Measurements from ENCODE around the gene PLD2.
A peak's percentile ranks its signal among the peaks of the same experiment; 100 is the strongest.
"Not testable (repeated sequence)": the region's sequence is repeated elsewhere in the genome, so short reads cannot be mapped to it uniquely, and the experiment has no call there.

PLD2 gene

DNA sequence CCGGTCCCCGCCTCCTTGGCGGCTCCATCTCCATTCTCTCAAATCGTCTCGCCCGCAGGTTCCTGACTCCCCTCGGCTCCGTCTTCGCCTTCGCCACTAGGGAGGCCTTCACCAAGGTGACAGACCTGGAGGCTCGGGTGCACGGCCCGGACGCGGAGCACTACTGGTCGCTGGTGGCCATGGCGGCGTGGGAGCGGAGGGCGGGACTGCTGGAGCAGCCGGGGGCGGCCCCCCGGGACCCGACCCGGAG, 17.3 kb upstream of the PLD2 start:
- DNase-seq (ENCODE audit: low read depth, low spot score) = no peak

DNA sequence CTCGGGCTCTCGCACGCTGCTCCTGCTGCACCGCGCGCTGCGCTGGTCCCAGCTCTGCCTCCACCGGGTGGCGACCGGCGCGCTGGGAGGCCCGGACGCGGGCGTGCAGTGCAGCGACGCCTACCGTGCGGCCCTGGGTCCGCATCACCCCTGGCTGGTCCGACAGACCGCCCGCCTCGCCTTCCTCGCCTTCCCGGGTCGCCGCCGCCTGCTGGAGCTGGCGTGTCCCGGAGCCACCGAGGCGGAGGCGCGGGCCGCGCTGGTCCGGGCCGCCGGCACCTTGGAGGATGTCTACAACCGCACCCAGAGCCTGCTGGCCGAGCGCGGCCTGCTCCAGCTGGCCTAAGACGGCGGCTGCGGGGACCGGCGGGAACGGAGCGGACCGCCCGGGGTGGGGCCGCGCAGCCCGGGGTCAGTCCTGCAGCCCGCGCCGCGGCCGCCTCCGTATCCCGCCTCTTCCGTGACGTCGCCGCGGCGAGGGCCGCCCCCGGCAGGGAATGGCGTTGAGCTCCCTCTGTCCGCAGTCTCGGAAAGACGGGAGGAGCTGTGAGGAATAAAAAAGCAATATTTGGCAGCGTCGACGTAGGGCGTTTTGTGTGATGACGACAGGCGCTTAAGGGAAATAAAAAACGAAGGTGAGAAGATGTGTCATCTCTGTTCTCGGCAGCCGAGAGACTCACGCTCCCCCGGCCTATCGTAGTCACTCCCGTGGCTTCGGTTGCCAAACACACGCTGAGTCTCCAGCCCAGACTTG, 16.8 kb upstream of the PLD2 start:
- peak; percentile 94 for DNase-seq (ENCODE audit: low read depth, low spot score)

DNA sequence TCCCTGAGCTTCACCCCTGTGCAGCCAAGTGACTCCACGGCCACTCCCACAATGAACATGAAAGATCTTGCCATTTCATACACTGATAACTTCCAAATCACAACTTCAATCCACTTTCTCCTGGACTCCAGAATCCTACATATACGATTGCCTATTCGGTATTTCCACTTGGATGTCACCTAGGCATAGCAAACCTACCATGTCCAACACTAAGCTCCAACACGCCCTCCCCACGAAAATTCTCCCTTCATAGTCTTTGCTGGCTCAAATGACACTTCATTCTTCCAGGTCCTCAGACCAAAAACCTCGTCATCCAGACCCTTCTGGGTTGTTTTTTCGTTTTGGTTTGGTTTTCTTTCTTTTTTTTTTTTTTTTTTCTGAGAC, 16.3 kb upstream of the PLD2 start:
- no peak for DNase-seq (ENCODE audit: low read depth, low spot score)

DNA sequence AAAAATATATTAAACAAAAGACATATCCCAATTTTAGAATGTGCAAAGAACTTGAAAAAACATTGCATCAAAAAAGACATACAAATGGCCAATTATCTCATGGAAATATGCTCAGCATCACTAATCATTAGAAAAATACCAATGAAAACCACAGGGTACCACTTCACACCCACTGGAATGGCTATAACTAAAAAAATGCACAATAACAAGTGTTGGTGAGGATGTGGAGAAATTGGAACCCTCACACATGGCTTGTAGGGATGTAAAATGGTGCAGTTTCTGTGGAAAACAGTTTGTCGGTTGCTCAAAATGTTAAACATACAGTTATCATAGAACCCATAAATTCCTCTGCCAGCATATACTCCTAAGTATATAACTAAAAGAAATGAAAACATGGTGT, 11.8 kb upstream of the PLD2 start:
- no peak for DNase-seq (ENCODE audit: low read depth, low spot score)

DNA sequence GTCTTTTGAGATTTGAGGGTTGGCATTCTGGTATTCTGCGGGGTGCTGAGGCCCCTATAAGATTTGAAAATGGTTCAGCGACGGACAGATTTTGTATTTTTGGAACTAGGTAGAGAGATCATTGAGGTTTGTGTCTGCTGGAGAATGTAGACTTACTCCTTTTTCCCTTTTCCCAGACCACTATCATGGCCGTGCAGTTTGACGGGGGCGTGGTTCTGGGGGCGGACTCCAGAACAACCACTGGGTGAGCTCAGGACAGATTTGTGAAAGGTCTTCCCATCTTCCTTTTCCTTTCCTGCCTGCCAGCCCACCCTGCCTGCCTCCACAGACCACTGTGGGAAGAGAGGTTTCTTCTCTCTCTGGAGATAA, 10.4 kb upstream of the PLD2 start:
- peak; percentile 62 for DNase-seq (ENCODE audit: low read depth, low spot score)

DNA sequence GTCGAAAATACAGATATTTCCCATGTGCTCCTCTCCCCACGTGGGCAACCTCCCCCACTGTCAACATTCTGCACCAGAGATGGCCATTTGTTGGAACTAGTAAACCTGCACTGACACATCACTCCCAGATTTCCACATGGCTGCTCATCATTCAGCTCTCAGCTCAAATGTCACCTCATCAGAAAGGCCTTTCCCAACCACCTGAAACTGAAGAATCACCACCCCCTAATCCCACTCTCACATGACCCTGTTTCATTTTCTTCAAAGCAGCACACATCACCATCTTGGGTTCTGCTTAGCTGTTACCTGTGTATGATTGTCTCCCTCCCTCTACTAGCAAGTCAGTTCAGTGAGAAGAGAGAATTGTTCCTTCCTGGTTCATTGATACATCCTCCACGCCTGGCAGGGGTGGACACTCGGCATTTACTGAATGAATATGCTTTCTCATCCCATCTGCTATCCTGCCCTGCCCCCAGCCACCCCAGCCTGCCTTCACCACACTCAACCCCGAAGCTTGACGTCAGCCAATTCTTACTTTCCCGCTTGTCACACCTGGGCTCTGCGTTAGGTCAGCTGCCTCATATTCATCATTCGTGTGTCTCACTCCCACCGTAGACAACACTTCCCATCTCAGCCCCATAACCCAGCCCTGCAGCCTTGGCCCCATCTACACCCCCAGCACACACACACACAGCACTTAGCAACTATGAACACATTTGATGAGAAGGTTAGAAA, 6.3 kb upstream of the PLD2 start:
- DNase-seq (ENCODE audit: low read depth, low spot score) = no peak

DNA sequence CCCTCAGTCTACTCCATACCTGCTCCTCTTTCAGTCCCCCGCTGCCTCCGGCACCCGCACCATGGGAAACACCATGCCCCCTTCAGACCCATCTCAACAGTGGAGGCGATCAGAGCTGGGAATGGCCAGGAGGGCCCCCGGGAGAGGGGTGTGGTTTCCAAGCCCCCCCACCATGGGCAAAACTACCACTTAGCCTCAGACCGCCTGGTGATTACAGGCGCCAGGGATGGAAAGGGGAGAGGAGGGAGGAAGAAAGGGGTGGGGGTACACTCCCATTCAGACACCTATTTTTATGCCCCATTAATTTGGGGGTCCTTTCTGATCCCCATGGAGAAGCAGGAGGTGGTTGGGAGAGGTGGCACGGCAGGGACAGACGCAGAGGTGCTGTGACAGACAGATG, 4.7 kb upstream of the PLD2 start, which contains the start of gene C17orf114:
Gene C17orf114, minus strand, starts transcription at position 101 of the 400 bp plus-strand sequence.
- no peak for DNase-seq (ENCODE audit: low read depth, low spot score)

DNA sequence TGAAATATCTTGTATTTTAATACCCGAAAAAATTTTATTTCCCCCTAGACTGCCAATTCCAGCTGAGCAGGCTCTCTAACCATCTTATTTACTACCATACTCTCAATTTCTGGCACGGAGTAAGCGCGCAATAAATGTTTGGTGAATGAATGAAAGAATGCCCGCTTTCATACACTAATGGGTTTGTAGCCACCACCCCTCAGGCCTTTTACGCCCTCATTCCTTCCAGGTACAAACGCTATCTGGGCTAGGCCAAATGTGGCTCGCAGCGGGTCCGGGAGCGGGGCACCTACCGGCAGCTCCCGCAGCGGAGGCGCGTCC, 536 bp upstream of the PLD2 start:
- DNase-seq (ENCODE audit: low read depth, low spot score) = no peak

DNA sequence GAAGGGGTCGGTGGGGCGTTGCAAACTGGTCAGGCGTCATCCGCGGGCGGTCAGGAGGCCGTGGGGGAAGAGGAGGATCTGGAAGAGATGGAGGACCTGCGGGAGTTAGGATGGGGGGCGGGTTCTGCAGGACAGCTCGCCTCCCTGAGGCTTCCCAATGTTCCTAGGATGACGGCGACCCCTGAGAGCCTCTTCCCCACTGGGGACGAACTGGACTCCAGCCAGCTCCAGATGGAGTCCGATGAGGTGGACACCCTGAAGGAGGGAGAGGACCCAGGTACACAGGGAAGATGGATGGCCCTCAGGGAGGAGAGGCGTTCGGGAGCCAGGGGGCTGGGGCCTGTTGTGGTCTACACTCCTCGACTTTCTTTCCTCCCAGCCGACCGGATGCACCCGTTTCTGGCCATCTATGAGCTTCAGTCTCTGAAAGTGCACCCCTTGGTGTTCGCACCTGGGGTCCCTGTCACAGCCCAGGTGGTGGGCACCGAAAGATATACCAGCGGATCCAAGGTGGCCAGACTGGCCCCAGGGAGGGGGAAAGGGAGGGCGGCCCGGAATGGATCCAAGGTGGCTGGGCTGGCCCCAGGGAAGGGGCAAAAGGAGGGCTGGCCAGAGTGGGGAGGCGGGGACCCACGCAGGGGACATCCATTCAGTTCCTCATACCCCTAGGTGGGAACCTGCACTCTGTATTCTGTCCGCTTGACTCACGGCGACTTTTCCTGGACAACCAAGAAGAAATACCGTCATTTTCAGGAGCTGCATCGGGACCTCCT, 839 bp downstream of the PLD2 start:
- DNase-seq (ENCODE audit: low read depth, low spot score) = peak; percentile 26

DNA sequence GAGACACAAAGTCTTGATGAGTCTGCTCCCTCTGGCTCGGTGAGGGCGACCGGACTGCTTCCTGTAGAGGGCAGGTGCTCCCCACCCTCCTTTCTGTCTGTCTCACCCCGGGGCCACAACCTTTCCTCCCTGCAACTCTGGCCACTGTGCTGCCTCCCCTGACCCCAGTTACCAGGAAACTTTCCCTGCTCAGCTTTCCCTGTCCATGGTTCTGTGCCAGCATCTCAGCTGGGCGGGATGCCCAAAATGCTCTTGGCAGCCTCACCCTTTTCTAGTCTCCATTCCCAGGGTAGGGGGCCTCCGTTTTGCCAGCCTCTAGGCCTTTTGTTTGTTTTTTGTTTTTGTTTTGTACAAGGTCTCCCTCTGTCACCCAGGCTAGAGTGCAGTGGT, 1.4 kb downstream of the PLD2 start:
- DNase-seq (ENCODE audit: low read depth, low spot score) = peak; percentile 79

DNA sequence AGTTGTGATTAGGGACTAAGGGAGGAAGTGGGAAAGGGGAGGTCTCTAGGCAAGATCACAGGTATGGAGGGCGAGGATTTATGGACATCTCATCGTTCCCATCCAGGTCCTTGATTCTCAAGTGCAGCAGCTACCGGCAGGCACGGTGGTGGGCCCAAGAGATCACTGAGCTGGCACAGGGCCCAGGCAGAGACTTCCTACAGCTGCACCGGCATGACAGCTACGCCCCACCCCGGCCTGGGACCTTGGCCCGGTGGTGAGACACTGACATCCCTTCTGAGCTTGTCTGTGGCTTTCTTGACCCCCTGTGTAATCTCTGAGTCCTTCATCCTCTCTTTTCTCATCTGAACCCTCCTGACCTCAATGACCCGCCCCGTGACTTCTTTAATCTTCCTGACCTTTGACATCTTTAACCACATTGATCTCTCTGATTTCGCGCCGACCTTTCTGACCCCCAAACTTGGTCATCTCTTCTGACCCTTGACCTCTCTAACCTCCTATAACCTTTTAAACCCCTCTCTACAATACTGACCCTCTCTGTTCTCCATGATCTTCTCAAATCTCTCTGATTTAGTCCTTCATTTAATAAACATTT, 3.8 kb downstream of the PLD2 start:
- no peak for DNase-seq (ENCODE audit: low read depth, low spot score)

DNA sequence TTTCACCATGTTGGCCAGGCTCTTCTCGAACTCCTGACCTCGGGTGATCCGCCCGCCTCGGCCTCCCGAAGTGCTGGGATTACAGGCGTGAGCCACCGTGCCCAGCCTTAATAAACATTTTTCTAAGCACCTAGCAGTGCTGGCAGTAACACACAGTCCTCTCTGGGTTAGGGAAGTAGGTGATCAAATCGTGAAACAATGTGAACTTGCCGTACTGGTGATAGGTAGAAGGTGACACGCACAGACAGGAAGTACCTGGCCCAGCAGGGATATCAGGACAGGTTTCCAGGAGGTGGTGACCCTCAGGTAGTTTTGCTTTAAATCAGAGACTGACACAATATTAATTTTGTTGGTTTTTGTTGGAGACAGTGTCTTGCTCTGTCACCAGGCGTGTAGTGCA, 4.5 kb downstream of the PLD2 start:
- no peak for DNase-seq (ENCODE audit: low read depth, low spot score)

DNA sequence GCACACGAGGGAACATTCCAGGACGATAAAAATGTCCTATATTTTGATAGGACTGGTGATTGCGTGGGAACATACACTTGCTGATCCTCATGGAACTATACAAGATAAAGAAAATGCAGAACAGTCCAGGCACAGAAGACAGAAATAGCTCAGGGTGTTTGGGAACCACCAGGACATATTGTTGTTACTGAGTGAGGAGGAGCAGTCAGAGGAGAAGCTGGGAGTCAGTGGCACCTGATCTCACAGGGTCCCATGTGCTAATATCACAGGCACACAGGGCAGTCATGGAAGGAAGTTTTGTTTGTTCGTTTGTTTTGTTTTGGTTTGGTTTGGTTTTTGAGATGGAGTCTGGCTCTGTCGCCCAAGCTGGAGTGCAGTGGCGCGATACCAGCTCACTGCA, 5.7 kb downstream of the PLD2 start:
- no peak for DNase-seq (ENCODE audit: low read depth, low spot score)

DNA sequence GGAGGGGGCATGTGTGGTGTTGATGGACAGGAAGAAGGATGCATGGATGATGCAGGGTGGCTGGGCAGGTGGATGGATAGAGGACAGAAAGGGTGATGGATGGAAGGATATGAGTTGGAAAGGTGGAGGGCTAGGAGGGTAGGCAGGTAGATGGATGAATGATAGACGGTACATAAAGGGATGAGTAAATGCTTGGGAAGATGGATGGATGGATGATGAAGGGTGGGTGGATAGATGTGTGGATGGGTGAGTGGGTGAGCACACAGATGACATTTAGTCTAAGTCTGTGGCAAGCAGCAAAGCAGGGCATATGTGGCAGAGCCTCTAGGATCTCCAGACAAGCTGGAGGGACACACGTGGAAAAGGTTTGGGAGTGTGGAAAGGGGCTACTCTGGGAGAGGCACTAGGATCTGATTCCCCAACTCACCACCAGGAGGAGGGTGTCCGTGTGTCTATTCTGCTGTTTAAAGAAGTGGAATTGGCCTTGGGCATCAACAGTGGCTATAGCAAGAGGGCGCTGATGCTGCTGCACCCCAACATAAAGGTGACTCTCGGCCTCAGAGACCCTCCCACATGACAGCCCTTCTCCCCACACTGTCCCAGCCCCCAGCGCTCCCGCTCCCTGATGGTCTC, 8.2 kb downstream of the PLD2 start:
- DNase-seq (ENCODE audit: low read depth, low spot score) = no peak

DNA sequence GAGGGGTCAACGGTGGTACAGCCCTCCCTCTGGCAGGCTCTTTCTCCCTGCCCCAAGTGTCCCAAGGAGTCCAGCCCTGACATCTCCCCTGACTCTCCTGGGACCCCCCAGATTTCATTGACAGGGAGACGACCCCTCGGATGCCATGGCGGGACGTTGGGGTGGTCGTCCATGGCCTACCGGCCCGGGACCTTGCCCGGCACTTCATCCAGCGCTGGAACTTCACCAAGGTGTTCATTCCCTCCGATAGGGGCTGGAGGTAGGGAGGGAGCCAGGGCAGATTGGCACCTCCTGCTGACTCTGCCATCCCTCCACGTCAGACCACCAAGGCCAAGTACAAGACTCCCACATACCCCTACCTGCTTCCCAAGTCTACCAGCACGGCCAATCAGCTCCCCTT, 9.9 kb downstream of the PLD2 start:
- DNase-seq (ENCODE audit: low read depth, low spot score) = no peak

DNA sequence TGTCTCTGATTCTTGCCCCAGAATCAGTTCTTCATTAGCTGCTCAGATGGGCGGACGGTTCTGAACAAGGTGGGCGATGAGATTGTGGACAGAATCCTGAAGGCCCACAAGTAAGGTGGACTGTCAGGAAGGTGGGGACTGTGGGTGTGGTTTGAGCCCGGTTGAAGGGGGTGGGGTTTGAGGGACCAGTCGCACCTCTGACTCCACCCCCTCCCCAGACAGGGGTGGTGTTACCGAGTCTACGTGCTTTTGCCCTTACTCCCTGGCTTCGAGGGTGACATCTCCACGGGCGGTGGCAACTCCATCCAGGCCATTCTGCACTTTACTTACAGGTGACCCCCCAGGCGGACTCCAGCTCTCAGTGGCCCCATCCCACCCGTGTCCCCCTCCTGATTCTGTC, 11.3 kb downstream of the PLD2 start:
- no peak for DNase-seq (ENCODE audit: low read depth, low spot score)

DNA sequence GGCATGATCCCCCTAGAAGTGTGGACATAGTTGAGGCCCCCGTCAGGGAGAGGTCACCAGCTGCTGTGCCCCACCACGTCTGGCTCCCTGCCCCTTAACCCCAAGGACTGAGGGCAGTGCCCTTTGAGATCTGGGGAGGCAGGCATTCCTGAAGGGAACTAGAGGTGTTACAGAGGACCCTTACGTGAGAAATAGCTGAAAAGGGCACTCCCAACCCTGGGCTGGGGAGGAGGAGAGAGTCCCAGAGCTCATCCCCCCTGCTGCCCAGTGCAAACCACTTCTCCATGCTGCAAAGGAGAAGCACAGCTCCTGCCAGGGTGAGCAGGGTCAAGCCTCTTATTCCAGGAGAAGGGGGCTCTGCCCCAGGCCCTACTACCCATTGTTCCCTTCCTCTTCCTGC, 15.9 kb downstream of the PLD2 start:
- no peak for DNase-seq (ENCODE audit: low read depth, low spot score)

DNA sequence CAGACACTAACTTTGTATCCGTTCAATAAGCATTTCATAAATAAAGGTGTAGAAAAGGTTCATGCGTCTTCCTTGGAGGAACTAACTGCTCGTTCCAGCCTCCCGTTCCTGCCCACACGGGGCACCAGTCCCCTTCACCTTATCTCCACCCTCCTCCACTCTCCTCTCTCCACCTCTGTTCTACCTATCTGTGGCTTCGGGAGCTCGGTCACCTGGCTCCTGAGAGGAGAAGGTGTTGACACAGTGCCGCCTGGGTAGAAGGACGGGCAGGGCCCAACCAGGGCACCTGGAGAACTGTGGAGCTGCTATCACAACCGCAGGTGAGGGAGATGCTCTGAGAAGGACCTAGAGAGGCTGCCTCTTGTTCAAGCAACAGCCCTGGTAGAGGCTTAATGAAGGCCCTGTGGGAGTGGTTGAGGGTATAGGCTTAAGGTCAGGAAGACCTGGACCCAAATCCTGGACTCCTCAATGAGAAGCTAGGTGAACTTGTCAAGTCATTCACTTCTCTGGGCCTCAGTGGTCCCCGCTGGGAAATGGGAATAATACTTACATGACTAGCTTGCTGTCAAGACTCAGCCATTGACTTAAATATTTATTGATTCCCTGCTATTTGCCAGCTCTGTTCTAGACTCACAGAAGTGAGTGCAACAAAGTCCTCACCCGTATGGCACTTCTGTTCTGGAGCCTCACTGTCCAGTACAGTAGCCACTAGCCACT, 16.6 kb downstream of the PLD2 start:
- no peak for DNase-seq (ENCODE audit: low read depth, low spot score)

DNA sequence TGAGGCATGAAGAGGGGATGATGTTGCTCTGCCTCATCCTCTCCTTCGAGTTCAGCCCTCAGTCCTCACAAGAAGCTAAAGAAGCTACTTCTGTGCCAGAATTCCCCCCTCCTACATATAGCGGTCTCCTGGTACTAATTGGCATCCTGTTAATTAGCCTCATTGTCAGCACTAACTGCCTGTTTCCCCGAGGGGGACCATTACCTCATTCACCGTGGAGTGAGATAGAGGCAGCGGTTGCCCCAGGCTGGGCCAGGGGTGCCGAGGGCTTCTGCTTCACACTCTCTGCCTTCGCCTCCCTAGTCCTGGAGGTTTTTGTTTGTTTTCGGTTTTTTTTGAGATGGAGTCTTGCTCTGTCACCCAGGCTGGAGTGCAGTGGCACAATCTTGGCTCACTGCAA, 20.4 kb downstream of the PLD2 start:
- DNase-seq (ENCODE audit: low read depth, low spot score) = no peak

DNA sequence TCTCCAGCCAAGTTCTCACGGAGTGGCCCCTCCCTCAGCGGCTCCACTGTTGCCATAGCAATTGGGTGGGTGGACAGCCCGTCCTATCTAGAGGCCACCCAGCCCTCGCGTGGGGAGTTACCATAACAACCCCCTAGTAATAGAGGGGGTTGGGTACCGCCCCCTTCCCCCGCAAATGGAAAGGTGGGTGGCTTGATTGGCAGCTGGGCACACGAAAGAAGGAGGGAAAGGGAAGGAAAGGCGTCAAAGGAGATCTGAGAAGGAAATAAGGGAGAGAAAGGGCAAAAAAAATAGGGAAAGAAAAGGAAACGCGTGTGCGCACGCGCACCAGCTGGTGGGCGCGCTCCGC, 25.9 kb downstream of the PLD2 start:
- not testable (repeated sequence) for DNase-seq (ENCODE audit: low read depth, low spot score)

DNA sequence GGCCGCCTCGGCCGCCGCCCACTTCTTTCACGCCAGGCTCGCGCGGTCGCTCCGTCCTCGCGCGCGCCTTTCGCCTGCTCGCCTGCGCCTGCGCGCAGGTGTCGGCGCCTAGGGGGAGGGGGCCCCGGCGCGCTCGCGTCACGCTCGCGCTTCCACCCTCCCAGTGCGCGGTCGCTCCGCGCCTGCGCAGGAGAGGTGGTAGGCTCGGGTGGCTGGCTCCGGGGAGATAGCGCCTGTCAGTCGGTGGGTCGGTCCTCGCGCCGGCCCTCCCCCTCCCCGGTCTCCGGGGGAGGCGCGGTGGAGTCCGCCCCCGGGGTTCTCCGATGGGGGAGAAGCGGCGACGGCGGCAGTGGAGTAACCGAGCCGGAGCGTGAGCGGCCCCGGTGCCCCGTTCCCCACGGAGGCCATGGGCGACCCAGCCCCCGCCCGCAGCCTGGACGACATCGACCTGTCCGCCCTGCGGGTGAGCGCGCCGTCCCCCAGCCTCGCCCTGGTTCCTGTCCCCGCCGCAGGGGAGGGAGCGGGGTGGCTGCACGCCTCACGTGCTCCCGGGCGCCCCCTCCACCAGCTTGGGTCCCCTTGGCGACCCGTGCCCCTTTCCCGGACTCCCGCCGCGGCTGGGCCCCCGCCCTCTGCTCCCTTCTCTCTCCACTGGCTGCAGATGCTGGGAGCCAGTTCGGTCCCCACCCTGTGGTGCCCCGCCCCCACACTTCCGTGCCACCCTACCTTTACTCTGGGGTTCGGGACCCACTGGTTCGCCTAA, 26.4 kb downstream of the PLD2 start, which contains the start of gene MINK1:
Gene MINK1, plus strand, starts transcription at position 163 of the 763 bp plus-strand sequence. Its CDS starts 244 bp downstream, at position 407.
- peak; percentile 99 for DNase-seq (ENCODE audit: low read depth, low spot score)

All from astrocyte of the hippocampus (primary cell).